Measurements from ENCODE around the gene MAB21L3.

MAB21L3 gene

GRCh38 chr1:116169898-116170297 lies 58.7 kb downstream of the MAB21L3 start:
- no peak for DNase-seq (ENCODE audit: low read depth)
- no peak for TF ChIP-seq CTCF (conservative IDR thresholded peaks at IDR 0.05; ENCODE audit: control insufficient read depth, insufficient read depth, low read depth, low read length)
- no peak overlapping the region for H3K4me3 ChIP-seq (ENCODE audit: control insufficient read depth, low read depth, low read length)

GRCh38 chr1:116170721-116171589 lies 59.8 kb downstream of the MAB21L3 start:
- DNase-seq (ENCODE audit: low read depth) = no peak
- no peak overlapping the region for H3K4me3 ChIP-seq (ENCODE audit: control insufficient read depth, low read depth, low read length)
- TF ChIP-seq CTCF (conservative IDR thresholded peaks at IDR 0.05; ENCODE audit: control insufficient read depth, insufficient read depth, low read depth, low read length) = no peak

GRCh38 chr1:116172666-116173065 lies 61.5 kb downstream of the MAB21L3 start:
- TF ChIP-seq CTCF (conservative IDR thresholded peaks at IDR 0.05; ENCODE audit: control insufficient read depth, insufficient read depth, low read depth, low read length) = no peak
- H3K4me3 ChIP-seq (ENCODE audit: control insufficient read depth, low read depth, low read length) = no peak overlapping the region
- DNase-seq (ENCODE audit: low read depth) = no peak

GRCh38 chr1:116175611-116176010 lies 64.4 kb downstream of the MAB21L3 start:
- DNase-seq (ENCODE audit: low read depth) = no peak
- H3K4me3 ChIP-seq (ENCODE audit: control insufficient read depth, low read depth, low read length) = no peak overlapping the region
- no peak for TF ChIP-seq CTCF (conservative IDR thresholded peaks at IDR 0.05; ENCODE audit: control insufficient read depth, insufficient read depth, low read depth, low read length)

GRCh38 chr1:116176306-116176789 lies 65.1 kb downstream of the MAB21L3 start:
- no peak for DNase-seq (ENCODE audit: low read depth)
- TF ChIP-seq CTCF (conservative IDR thresholded peaks at IDR 0.05; ENCODE audit: control insufficient read depth, insufficient read depth, low read depth, low read length) = no peak

GRCh38 chr1:116177861-116178260 lies 66.7 kb downstream of the MAB21L3 start:
- no peak for TF ChIP-seq CTCF (conservative IDR thresholded peaks at IDR 0.05; ENCODE audit: control insufficient read depth, insufficient read depth, low read depth, low read length)
- no peak overlapping the region for H3K4me3 ChIP-seq (ENCODE audit: control insufficient read depth, low read depth, low read length)
- no peak for DNase-seq (ENCODE audit: low read depth)

More at GRCh38 chr1:116176306-116176789, 65.1 kb downstream of the MAB21L3 start:
- no peak overlapping the region for H3K4me3 ChIP-seq (ENCODE audit: control insufficient read depth, low read depth, low read length)
